Measurements from ENCODE around the gene PLEKHM3. TPM values are rescaled to one million over a fixed set of nuclear protein-coding genes. Genes with fewer than 3 reads are reported as not detected.

Gene PLEKHM3
- total RNA-seq, 2 experiments from 2014 or later = 11.3 to 11.6 TPM

DNA sequence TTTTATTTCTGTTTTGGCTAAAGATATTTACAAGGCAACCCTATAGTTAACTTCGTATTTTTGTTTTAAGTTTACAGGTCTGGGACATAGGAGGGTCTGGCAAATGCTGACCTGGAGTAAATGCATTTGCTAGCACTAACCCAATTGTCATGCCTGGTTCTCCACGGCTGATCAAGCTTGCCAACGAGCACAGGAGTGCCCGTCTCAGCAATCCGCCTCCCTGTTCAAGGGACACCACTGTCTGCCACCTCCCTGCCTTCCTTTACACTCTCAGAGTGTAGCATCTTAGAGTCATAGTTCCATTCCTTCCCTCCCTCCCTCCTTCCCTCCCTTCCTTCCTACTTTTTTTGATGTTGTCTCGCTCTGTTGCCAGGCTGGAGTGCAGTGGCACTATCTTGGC lies 104.6 kb downstream of the PLEKHM3 start:
- Histone ChIP-seq H3K4me1 (ENCODE audit: insufficient read depth, low read length) (peaks cover 4% of the 10 kb centered on the region), H3K27ac (ENCODE audit: low read depth in 1 of 2, low read length in 2 of 2) (no peak overlapping the region), H3K27me3 (ENCODE audit: control insufficient read depth in 1 of 2, insufficient read depth in 2 of 2, low read length in 2 of 2) (no peaks in the 10 kb centered on the region), H3K36me3 (ENCODE audit: insufficient read depth, low read length) (peaks cover 5% of the 10 kb centered on the region), H3K9me3 (ENCODE audit: control insufficient read depth in 1 of 2, insufficient read depth in 1 of 2, low read length in 2 of 2) (no peaks in the 10 kb centered on the region), H3K4me3 (ENCODE audit: low read length) (no peak overlapping the region)
- intact Hi-C loops (cut with DNase I, micrococcal nuclease) = no loop called here
- ATAC-seq (ENCODE audit: poor library complexity) (no peak), DNase-seq (no peak)
- TF ChIP-seq, protein P1, sequence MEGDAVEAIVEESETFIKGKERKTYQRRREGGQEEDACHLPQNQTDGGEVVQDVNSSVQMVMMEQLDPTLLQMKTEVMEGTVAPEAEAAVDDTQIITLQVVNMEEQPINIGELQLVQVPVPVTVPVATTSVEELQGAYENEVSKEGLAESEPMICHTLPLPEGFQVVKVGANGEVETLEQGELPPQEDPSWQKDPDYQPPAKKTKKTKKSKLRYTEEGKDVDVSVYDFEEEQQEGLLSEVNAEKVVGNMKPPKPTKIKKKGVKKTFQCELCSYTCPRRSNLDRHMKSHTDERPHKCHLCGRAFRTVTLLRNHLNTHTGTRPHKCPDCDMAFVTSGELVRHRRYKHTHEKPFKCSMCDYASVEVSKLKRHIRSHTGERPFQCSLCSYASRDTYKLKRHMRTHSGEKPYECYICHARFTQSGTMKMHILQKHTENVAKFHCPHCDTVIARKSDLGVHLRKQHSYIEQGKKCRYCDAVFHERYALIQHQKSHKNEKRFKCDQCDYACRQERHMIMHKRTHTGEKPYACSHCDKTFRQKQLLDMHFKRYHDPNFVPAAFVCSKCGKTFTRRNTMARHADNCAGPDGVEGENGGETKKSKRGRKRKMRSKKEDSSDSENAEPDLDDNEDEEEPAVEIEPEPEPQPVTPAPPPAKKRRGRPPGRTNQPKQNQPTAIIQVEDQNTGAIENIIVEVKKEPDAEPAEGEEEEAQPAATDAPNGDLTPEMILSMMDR (IDR thresholded peaks at IDR 0.05) = no peak
- H3K9me3 Mint-ChIP-seq = no peaks in the 10 kb centered on the region
- peaks cover 27% of the 10 kb centered on the region for H3K36me3 Mint-ChIP-seq (ENCODE audit: low read depth)
- ChIA-PET POLR2A (no interaction called here), CTCF (no interaction called here)
- peaks cover 13% of the 10 kb centered on the region for H3K4me1 Mint-ChIP-seq (ENCODE audit: low read depth)
- no peaks in the 10 kb centered on the region for H3K27me3 Mint-ChIP-seq
- no peak overlapping the region for H3K4me3 Mint-ChIP-seq
- no peak overlapping the region for H3K27ac Mint-ChIP-seq

DNA sequence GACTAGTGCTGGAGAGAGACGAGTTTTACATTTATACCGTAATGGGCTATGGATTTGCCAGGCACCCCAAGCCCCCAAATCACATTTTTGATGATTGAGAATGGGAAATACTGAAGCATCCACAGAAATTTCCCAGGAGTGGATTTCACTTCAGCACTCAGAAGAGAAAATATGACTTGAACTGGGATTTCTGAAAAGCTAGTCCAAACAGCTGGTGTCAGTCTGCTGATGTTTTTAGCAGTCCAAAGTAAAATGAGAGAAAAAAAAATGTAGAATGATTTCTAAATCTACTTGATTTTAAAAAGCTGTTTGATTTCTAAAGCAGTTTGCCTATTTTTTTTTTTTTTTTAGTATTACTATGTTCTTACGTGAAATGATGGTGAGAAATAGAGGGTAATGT lies 105.0 kb downstream of the PLEKHM3 start:
- Mint-ChIP-seq H3K36me3 (ENCODE audit: low read depth) (peaks cover 28% of the 10 kb centered on the region), H3K27ac (no peak overlapping the region), H3K4me1 (ENCODE audit: low read depth) (peaks cover 9% of the 10 kb centered on the region), H3K4me3 (no peak overlapping the region), H3K27me3 (no peaks in the 10 kb centered on the region), H3K9me3 (no peaks in the 10 kb centered on the region)
- ChIA-PET CTCF (interaction anchor here (0.7 kb wide), 1 partner anchor 283 kb away, joined by 3 read pairs; no protein-coding TSS in a partner anchor), POLR2A (no interaction called here)
- H3K27me3 ChIP-seq (ENCODE audit: control insufficient read depth in 1 of 2, insufficient read depth in 2 of 2, low read length in 2 of 2) = no peaks in the 10 kb centered on the region
- no peaks in the 10 kb centered on the region for H3K9me3 ChIP-seq (ENCODE audit: control insufficient read depth in 1 of 2, insufficient read depth in 1 of 2, low read length in 2 of 2)
- intact Hi-C loops (cut with DNase I, micrococcal nuclease) = no loop called here
- H3K4me1 ChIP-seq (ENCODE audit: insufficient read depth, low read length) = peaks cover 3% of the 10 kb centered on the region
- no peak for ATAC-seq (ENCODE audit: poor library complexity)
- no peak overlapping the region for H3K27ac ChIP-seq (ENCODE audit: low read depth in 1 of 2, low read length in 2 of 2)
- no peak for DNase-seq
- H3K4me3 ChIP-seq (ENCODE audit: low read length) = no peak overlapping the region
- H3K36me3 ChIP-seq (ENCODE audit: insufficient read depth, low read length) = peaks cover 5% of the 10 kb centered on the region
- TF ChIP-seq, protein P1 (IDR thresholded peaks at IDR 0.05) = no peak

DNA sequence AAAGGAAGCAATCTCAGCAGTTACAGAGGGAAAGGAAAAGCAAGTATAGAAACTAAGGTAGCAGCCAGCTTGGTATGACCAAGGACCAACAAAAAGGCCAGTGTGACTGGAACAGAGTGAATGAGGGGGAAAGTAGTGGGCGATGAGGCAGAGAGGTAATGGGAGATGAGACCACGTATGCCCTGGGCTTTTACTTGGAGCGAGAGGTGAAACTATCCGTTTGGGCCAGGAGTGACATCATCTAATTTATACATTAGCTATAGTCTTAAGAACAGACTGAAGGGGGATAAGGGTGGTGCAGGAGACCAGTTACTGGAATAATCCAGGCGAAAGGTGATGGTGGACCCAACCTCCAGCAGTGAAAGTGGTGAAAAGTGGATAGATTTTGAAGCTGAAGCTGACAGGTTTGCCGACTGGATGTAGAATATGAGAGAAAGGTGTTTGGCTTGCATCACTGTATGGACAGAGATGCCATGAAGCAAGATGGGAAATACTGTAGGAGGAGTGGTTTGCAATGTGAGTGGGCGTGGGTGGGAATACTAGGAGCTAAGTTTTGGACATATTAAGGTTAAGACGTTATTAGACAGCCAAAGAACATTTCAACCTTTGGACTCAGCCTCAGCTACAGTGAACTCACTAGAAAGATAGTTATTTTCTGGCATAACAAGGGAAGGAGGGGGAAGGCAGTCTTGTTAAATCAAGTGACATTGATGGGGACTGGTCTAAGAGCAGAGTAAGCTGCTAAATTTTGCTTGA lies 106.0 kb downstream of the PLEKHM3 start:
- Mint-ChIP-seq H3K4me3 (no peak overlapping the region), H3K4me1 (ENCODE audit: low read depth) (no peaks in the 10 kb centered on the region), H3K27ac (no peak overlapping the region), H3K9me3 (no peaks in the 10 kb centered on the region), H3K27me3 (no peaks in the 10 kb centered on the region), H3K36me3 (ENCODE audit: low read depth) (peaks cover 30% of the 10 kb centered on the region)
- Histone ChIP-seq H3K9me3 (ENCODE audit: control insufficient read depth in 1 of 2, insufficient read depth in 1 of 2, low read length in 2 of 2) (no peaks in the 10 kb centered on the region), H3K36me3 (ENCODE audit: insufficient read depth, low read length) (peaks cover 5% of the 10 kb centered on the region), H3K27ac (ENCODE audit: low read depth in 1 of 2, low read length in 2 of 2) (no peak overlapping the region), H3K4me1 (ENCODE audit: insufficient read depth, low read length) (no peaks in the 10 kb centered on the region), H3K4me3 (ENCODE audit: low read length) (no peak overlapping the region), H3K27me3 (ENCODE audit: control insufficient read depth in 1 of 2, insufficient read depth in 2 of 2, low read length in 2 of 2) (no peaks in the 10 kb centered on the region)
- TF ChIP-seq, protein P1 (IDR thresholded peaks at IDR 0.05) = no peak
- ATAC-seq (ENCODE audit: poor library complexity) (no peak), DNase-seq (no peak)
- ChIA-PET POLR2A (no interaction called here), CTCF (no interaction called here)
- intact Hi-C loops (cut with DNase I, micrococcal nuclease) = no loop called here

Measured in CD4-positive, alpha-beta T cell (primary cell).